KG1 (cell line): ENCODE results near the gene METRNL.

Experiments
- DNase-seq: peaks from one replicate; lab custom pipeline; 2025; lab: John Stamatoyannopoulos, UW

The METRNL gene

GRCh38 chr17:83092186-83092585 is 12.8 kb downstream of the METRNL start:
- no peak for DNase-seq

GRCh38 chr17:83092931-83093330 is 13.5 kb downstream of the METRNL start:
- DNase-seq, result no peak

GRCh38 chr17:83093506-83093905 is 14.1 kb downstream of the METRNL start:
- DNase-seq, result no peak

GRCh38 chr17:83094291-83094690 is 14.9 kb downstream of the METRNL start:
- no peak for DNase-seq

- DNase-seq, result no peak
Measured at GRCh38 chr17:83095016-83095415, 15.6 kb downstream of the METRNL start.

GRCh38 chr17:83096401-83097224 is 17.2 kb downstream of the METRNL start:
- no peak for DNase-seq

GRCh38 chr17:83097831-83098230 is 18.4 kb downstream of the METRNL start:
- no peak for DNase-seq

GRCh38 chr17:83098241-83099085 is 19.1 kb downstream of the METRNL start:
- DNase-seq, result no peak

- DNase-seq, result no peak
Measured at GRCh38 chr17:83099086-83099555, 19.7 kb downstream of the METRNL start.

GRCh38 chr17:83099570-83100181 is 20.3 kb downstream of the METRNL start:
- no peak for DNase-seq

GRCh38 chr17:83100220-83100852 is 20.9 kb downstream of the METRNL start:
- DNase-seq, result no peak

GRCh38 chr17:83100853-83101391 is 21.5 kb downstream of the METRNL start:
- DNase-seq, result no peak

- no peak for DNase-seq
Measured at GRCh38 chr17:83101805-83102480, 22.5 kb downstream of the METRNL start.

- DNase-seq, result no peak
Measured at GRCh38 chr17:83103200-83103942, 24.0 kb downstream of the METRNL start.

- no peak for DNase-seq
Measured at GRCh38 chr17:83103943-83104311, 24.5 kb downstream of the METRNL start.

GRCh38 chr17:83104577-83105505 is 25.4 kb downstream of the METRNL start:
- DNase-seq, result no peak

- DNase-seq, result no peak
Measured at GRCh38 chr17:83105512-83105911, 26.1 kb downstream of the METRNL start.

- no peak for DNase-seq
Measured at GRCh38 chr17:83106056-83106588, 26.7 kb downstream of the METRNL start.
